SKM-1 (cell line): ENCODE results near the gene NUP93.

ENCODE experiments used
- DNase-seq: peaks from one replicate; lab custom pipeline; 2025; ENCODE audit not compliant: unreplicated experiment; lab: John Stamatoyannopoulos, UW

Gene NUP93

GRCh38 chr16:56729735-56730662 lies at the start of gene NUP93:
Gene NUP93, plus strand, starts transcription at chr16:56730129. Its CDS starts 18,119 bp downstream, at chr16:56748248.
- peak; percentile 86 for DNase-seq

DNA sequence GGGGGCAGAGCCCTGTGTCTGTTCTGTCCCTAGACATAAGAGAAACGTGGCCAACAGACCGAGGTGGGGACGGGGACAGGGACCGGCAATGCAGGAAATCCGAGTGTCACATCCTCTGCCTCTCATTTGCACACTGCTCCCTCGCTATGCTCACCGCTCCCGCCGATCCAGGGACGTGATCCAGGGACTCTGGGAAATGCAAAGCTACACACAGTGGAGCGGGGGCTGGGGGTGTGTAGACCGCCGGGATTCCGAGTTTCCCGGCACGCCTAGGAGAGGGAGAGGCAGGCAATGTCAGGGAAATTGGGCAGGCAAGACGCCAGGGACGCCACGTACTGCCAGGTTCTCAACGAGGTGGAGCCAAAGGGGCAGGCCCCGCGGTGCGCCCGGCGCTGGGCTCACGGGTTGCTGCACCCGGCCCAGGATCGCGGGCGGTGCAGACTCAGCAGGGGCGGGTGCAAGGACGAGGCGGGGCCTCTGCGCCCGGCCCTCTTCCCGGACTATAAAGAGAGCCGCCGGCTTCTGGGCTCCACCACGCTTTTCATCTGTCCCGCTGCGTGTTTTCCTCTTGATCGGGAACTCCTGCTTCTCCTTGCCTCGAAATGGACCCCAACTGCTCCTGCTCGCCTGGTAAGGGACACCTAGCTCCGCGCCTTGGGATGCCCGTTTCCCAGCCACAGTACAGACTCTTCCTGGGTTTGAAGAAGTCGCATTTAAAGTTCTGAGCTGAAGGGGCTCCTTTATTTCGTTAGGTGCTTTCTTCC lies 47.8 kb upstream of the NUP93 start, which contains the start of gene MT1X:
TSS of gene MT1X (plus strand) at position 532 of the 764 bp plus-strand sequence. CDS start at position 603, 71 bp downstream.
- peak; percentile 83 for DNase-seq

DNA sequence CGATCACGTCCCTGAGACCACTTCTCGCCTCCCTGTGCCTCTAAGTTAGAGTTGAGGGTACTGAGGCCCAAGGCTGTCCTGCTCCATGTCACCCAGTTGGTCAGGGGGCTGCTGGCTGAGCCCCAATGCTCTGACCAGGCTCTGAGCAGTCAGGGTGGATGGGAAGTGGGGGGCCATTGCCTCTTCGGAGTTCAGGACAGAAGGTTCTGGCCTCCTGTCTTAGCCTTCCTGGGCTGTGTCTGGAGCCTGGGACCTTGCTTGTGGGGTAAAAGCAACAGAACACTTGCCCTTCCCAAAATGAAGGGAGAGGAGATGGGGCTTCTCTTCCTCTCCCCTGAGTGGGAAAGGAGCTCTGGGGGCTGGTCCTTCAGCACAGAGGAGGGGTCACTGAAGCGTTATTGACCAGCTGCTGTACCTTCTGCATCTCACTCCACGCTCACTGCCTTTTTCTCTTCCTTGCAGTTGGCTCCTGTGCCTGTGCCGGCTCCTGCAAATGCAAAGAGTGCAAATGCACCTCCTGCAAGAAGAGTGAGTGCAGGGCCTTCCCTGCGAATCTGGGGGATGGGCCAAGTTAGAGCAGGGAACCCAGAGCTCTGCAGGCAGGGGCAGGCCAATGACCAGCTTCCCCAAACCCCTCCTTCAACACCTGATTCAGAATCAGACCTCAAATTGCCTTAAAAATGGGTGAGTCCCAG lies 47.1 kb upstream of the NUP93 start:
- DNase-seq = peak; percentile 14

DNA sequence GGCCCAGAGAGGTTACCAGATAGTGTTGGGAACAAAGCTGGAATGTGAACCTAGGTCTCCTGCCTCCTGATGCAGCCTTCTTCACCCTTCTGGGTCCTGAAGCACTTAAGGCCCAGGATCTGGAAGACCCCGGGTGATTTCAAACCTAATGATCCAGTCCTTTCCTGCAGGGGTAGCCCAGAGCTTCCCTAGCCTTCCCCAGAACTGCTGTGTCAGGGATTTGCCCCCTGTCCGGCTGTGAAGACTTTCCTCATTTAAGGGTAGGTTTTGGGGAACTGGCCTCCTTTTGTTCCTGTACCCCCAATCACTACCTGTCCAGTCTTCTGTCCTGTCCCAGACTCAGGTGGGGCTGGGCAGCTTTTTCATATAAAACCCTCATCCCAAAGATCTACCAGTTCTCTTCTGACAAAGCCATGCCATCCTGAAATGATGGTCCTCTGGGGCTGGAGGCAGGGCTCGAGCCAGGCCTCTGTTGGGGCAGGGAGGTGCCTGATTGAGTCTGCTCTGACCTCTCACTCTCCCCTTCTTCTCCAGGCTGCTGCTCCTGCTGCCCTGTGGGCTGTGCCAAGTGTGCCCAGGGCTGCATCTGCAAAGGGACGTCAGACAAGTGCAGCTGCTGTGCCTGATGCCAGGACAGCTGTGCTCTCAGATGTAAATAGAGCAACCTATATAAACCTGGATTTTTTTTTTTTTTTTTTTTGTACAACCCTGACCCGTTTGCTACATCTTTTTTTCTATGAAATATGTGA lies 46.3 kb upstream of the NUP93 start:
- DNase-seq = no peak

DNA sequence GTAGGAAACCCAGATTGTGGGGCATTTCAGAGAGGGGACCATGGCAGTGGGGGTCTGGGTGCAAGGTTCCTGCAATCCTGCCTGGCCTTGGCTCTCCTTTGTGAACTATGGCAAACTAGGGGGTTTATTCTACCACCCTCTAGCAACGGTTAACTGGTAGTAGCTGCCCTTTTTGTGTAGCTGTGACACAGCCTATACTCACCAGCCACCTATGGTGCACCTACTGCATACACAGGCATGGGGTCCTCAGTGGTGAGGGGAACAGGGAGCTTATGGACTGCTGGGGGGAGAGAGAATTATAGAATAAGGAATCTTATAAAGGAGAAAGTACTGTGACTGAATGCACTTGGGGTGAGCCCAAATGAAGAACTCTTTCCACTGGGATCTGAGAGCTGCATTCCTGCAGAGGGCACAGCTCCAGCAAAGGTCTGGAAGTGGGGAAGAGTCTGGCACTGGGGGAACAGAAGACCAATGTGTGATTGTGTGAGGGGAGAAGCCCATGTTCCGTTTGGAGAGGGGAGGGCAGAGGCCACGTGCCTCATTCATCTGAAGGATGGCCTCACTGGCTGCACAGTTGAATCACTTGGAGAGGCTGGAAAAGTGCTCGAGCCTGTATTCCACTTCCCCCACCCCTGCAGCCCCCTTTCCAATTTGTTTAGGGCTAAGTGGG lies 45.5 kb upstream of the NUP93 start:
- no peak for DNase-seq

DNA sequence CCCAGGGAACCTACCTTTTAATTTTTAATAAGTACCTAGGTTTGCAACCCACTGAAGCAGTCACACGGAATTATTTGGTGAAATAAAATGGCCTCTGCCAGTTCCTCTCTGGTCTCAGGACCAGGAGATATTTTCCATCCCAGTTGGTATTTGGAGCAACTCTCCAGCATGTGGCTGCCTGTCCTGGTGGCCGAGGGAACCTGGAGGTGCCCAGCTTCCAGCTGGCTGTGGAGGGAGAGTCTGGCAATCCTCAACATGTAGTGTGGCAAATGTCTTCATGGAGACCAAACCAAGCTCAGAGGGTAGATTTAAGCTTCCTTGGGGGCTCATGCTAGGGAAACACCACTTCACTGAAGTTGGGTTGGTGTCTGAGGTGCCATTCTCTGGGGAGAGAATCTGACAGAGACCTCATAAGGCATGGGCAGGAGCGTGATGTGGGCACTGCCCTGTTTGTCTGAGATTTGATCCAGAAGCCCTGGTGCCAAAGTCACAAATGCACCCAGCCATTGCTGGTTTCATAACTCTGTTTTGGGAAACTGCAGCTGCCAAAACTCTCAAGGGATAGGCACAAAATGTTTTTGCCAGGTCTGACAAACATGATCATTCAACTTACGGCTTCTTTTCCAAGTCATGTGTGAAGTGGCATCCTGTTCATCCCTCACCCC lies 44.9 kb upstream of the NUP93 start:
- DNase-seq = no peak

GRCh38 chr16:56686758-56687157 lies 43.2 kb upstream of the NUP93 start:
- no peak for DNase-seq

DNA sequence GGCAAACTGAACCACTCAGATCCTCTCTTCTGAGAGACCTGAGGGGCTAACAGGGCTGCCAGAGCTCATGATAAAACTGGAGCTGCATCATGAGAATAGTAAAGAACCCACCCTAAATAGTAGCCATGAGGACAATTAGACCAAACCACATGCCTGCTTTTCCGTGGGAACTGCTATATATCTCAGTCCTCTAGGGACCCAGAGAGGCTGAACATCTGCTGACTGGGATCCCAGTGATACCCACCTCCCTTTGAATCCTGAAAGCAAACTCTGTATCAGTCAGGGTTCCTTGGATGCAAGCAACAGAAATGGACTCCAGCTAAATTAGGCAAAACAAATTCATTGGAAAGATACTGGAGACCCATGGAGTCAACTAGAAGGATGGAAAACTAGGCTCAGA lies 41.2 kb upstream of the NUP93 start:
- no peak for DNase-seq

DNA sequence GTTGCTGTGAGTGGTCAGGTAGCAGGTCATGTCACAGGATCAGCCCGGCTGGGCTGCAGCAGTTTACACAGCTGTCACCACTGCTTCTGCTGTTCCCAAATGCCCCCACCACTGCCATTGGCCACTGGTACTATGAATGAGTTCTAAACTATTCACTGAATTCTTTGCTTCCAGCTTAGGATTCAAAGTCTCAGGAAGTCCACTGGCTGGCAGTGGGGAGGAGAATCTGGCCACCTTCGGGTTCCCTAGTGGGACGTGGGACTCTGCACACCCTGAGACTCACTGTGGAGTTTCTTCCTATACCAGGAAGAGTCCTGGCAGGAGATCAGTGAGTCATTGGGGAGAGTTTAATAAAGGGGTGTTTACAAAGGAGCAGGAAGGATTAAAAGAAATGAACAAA lies 40.8 kb upstream of the NUP93 start:
- no peak for DNase-seq

- DNase-seq = no peak
These were observed 39.4 kb upstream of the NUP93 start for GRCh38 chr16:56690420-56691122.

DNA sequence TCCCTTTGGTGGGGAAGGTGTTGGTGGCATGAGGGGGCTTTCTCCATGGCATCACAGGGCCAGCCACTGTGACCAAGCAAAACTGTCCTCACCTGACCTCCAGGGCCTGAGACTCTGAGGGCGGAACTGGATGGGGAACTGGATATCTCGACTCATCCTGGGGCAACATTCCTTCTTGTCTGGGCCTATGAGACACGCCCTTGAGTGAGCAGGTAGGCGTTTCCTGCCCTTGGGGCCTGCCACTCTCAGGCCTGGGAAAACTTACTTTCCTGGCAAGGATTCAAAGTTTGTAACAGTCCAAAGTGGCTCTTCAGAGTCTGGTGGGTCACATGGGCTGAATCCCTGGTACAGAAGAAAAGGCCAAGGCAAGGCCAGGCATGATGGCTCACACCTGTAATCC lies 38.0 kb upstream of the NUP93 start:
- DNase-seq = no peak

DNA sequence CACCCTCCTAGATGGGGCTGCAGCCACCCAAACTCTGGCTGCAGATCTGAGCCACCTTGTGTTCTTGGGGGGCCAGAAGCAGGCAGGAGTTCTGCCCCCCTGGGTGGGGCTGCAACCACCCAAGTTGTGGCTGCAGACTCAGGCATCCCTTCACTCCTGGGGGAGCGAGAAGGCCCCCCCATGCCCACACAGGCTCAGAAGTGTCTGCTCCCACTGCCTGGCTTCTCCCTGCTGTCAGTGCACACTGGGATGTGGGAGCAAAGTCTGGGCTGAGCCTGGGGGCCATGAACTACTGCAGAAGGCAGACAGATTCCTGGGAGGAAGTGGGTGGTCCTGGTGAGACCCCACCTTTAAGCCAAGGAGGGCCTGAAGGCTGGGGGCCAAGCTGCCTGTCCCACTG lies 34.7 kb upstream of the NUP93 start:
- DNase-seq = no peak

DNA sequence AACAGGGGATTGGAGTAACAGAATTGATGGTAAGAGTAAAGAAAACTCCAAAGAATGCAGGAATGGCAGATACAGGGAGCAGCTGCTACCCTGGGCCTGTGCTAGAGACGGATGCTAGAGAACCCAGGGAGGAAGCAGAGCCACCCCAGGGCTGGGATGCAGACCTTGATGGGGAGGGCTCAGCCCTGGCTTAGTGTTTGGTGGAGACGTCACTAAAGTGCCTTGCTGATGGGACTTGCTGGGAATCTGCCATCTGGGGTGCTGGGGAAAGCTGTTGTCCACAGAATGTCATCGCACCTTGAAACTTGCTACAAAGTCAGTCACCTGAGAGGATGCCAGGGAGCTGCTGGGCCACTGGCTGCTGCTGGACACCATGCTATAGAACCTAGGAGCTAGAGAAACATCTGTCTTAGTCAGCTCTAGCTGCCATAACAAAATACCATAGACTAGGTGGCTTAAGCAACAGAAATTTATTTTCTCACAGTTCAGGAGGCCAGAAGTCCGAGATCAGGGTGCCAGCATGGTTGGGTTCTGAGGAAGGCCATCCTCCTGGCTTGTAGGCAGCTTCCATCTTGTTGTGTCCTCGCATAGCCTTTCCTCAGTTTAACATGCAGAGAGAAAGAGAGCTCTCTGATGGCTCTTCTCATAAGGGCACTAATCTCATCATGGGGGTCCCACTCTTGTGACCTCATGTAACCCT lies 32.3 kb upstream of the NUP93 start:
- DNase-seq = no peak

- DNase-seq = no peak
These were observed 29.7 kb upstream of the NUP93 start for GRCh38 chr16:56700195-56700594.

DNA sequence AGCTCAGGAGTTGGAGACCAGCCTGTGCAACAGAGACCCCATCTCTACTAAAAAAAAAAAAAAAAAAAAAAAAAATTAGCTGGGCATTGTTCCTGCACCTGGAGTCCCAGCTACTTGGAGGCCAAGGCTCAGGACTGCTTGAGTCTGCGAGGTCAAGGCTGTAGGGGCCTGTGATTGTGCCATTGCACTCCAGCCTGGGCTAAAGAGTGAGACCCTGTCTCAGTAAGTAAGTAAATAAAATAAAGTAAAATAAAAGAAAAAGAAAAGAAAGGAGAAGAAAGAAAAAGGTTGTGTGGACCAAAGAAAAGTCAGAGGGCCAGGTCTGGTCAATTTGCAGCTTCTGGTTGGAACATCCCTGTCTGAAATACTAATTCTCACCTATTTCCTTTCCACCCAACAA lies 29.3 kb upstream of the NUP93 start:
- no peak for DNase-seq

GRCh38 chr16:56701534-56701933 lies 28.4 kb upstream of the NUP93 start:
- no peak for DNase-seq

GRCh38 chr16:56702836-56703235 lies 27.1 kb upstream of the NUP93 start:
- DNase-seq = no peak
